Thyroid gland (tissue), 4 donors: ENCODE data around the gene SEMA4B. TPM values are rescaled to one million over a fixed set of nuclear protein-coding genes. Genes with fewer than 3 reads are reported as not detected.

ENCODE experiments used
- DNase-seq, 2 donors: peaks; one replicate each; pipeline ENCODE4 v3.0.0-alpha.2; 2019
- H3K27ac ChIP-seq, 3 donors: fragments of 200-600 bp; sonication (generic); 1 replicate in 2 of 3; 2 replicates in 1 of 3; pipeline ENCODE4 v1.5.1; 2016 to 2019; ENCODE audit warnings: mild to moderate bottlenecking in 1 of 3, moderate library complexity in 1 of 3
- H3K27me3 ChIP-seq: fragments of 200-600 bp; sonication (generic); one replicate; pipeline ENCODE4 v1.5.1; 2019
- H3K36me3 ChIP-seq, 2 donors: fragments of 200-600 bp; sonication (generic); one replicate each; pipeline ENCODE4 v1.5.1; 2016 to 2019
- H3K4me1 ChIP-seq, 2 donors: fragments of 200-600 bp; sonication (generic); one replicate each; pipeline ENCODE4 v1.5.1; 2017 to 2019
- H3K4me3 ChIP-seq, 3 donors: fragments of 200-600 bp; sonication (generic); replicated peaks in 1 of 3; 1 replicate in 2 of 3; 2 replicates in 1 of 3; pipeline ENCODE4 v1.5.1; 2016; ENCODE audit warnings: mild to moderate bottlenecking in 1 of 3
- H3K9me3 ChIP-seq: fragments of 200-600 bp; sonication (generic); one replicate; pipeline ENCODE4 v1.5.1; 2017
- POLR2A ChIP-seq, 2 donors: fragments of 450-650 bp; IDR thresholded peaks; one replicate each; pipeline ENCODE4 v1.6.1; 2017; ENCODE audit warnings: antibody characterized with exemption in 2 of 2, mild to moderate bottlenecking in 2 of 2, moderate library complexity in 1 of 2
- WGBS, 2 donors: methylation state at CpG; one replicate each; pipeline ENCODE4 v1.1.5; 2017; 5-methylcytosine and 5-hydroxymethylcytosine counted together
- intact Hi-C: fragments of 100-400 bp; cut with DNase I; formaldehyde crosslinking; loops from one replicate; pipeline ENCODE4 v1.15.1; 2023
- total RNA-seq, 4 donors: library from RNA; depleted of rRNA; stranded (reverse); fragments of >200 nt; gene quantifications; one replicate each; pipeline ENCODE4 v1.2.3, GENCODE V29; 2016
- TF ChIP-seq, protein P1 (sequence below), 6 experiments: fragments of 200-600 bp in 3 of 6; fragments of 450-650 bp in 3 of 6; sonication (generic) in 3 of 6; IDR thresholded peaks; one replicate each; pipeline ENCODE4 v1.5.1; 2016 to 2019; ENCODE audit warnings: antibody characterized with exemption in 6 of 6, mild to moderate bottlenecking in 2 of 6, inconsistent platforms in 1 of 6, moderate library complexity in 1 of 6

Gene SEMA4B
- total RNA-seq, 4 donors from 2014 or later = 49.5 to 163 (median 69.9) TPM

DNA sequence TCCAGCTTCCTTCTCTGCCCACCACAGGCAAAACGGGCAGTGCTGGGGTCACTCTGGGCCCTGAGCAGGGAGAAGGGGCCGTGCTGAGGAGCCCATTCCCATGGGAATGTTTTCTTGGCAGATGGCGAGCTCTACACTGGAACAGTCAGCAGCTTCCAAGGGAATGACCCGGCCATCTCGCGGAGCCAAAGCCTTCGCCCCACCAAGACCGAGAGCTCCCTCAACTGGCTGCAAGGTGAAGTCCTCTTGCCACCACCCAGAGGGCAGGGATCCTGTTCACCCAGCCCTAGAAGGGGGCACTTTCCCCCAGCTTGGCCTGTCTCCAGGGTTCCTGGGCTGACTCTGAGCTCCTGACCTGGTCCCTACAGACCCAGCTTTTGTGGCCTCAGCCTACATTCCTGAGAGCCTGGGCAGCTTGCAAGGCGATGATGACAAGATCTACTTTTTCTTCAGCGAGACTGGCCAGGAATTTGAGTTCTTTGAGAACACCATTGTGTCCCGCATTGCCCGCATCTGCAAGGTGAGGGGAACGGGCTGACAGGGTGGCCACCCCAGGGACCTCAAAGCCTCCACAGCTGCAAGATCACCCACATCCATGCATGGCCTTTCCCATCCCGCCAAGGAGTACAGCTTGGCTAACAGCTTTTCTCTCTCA, 20.2 kb downstream of the SEMA4B start:
- Histone ChIP-seq H3K27ac (peak overlapping the region; percentile 41 to 68 (median 55)), H3K9me3 (no peaks in the 10 kb centered on the region), H3K36me3 (peaks cover 36 to 37% of the 10 kb centered on the region in 2 donors), H3K4me1 (peaks cover 6 to 15% of the 10 kb centered on the region in 2 donors), H3K4me3 (no peak overlapping the region), H3K27me3 (no peaks in the 10 kb centered on the region)
- 60 to 86% methylated on average over 6 to 14 of the region's 14 CpGs for WGBS, 2 donors
- peak; percentile 77 to 79 for DNase-seq
- intact Hi-C loops = no loop called here
- TF ChIP-seq, protein P1, sequence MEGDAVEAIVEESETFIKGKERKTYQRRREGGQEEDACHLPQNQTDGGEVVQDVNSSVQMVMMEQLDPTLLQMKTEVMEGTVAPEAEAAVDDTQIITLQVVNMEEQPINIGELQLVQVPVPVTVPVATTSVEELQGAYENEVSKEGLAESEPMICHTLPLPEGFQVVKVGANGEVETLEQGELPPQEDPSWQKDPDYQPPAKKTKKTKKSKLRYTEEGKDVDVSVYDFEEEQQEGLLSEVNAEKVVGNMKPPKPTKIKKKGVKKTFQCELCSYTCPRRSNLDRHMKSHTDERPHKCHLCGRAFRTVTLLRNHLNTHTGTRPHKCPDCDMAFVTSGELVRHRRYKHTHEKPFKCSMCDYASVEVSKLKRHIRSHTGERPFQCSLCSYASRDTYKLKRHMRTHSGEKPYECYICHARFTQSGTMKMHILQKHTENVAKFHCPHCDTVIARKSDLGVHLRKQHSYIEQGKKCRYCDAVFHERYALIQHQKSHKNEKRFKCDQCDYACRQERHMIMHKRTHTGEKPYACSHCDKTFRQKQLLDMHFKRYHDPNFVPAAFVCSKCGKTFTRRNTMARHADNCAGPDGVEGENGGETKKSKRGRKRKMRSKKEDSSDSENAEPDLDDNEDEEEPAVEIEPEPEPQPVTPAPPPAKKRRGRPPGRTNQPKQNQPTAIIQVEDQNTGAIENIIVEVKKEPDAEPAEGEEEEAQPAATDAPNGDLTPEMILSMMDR (IDR thresholded peaks at IDR 0.05) = peak in 5 of 6 experiments; percentile 40 to 86 (median 79)
- no peak for TF ChIP-seq POLR2A (IDR thresholded peaks at IDR 0.05)

DNA sequence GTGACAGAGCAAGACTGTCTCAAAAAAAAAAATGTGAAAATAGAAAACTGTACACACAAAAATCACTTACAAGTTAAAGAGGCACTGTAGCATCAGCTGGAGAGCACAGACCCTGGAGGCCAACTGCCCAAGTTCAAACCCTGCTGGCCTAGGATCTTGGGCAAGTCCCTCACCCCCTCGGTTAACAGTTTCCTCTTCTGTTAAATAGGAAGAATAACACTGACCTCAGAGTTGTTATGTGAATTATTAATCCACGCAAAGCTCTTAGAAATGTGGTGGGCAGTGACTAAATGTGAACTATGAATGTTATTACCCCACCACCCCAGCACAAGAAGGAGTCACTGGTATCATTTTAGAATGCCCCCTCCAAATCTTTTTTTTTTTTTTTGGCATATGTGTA, 21.4 kb downstream of the SEMA4B start:
- H3K4me3 ChIP-seq = no peak overlapping the region
- no peak for DNase-seq
- H3K9me3 ChIP-seq = no peaks in the 10 kb centered on the region
- TF ChIP-seq POLR2A (IDR thresholded peaks at IDR 0.05) = no peak
- WGBS, 2 donors = 81 to 88% methylated on average over 2 of the region's 2 CpGs
- H3K4me1 ChIP-seq = peaks cover 6 to 15% of the 10 kb centered on the region in 2 donors
- no peaks in the 10 kb centered on the region for H3K27me3 ChIP-seq
- no peak overlapping the region for H3K27ac ChIP-seq
- H3K36me3 ChIP-seq = peaks cover 39 to 46% of the 10 kb centered on the region in 2 donors
- intact Hi-C loops = no loop called here

DNA sequence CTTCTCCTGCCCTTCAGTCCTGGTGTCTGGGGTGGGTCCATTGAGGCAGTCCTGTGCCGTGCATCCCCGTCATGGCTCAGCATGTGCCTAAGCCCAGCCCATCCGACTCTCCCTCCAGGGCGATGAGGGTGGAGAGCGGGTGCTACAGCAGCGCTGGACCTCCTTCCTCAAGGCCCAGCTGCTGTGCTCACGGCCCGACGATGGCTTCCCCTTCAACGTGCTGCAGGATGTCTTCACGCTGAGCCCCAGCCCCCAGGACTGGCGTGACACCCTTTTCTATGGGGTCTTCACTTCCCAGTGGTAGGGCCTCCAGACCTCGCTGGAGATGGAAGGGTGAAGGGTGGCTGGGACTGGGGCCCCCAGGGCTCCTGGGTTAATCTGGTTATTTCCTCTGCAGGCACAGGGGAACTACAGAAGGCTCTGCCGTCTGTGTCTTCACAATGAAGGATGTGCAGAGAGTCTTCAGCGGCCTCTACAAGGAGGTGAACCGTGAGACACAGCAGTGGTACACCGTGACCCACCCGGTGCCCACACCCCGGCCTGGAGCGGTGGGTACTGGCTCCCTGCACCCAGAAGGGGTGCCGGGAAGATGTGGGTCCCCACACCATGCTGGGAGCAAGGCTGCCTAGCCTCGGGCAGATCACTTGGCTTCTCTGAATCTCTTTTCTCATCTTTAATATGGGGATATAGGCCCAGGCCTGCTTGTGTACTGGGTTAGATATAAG, 22.5 kb downstream of the SEMA4B start:
- no peak for DNase-seq
- TF ChIP-seq, protein P1 (IDR thresholded peaks at IDR 0.05) = no peak
- no peak for TF ChIP-seq POLR2A (IDR thresholded peaks at IDR 0.05)
- 93 to 96% methylated on average over 17 to 20 of the region's 22 CpGs for WGBS, 2 donors
- intact Hi-C loops = no loop called here
- peak overlapping the region in 1 of 3 donors; percentile 18 for H3K27ac ChIP-seq
- H3K36me3 ChIP-seq = peaks cover 44 to 56% of the 10 kb centered on the region in 2 donors
- no peak overlapping the region for H3K4me3 ChIP-seq
- H3K27me3 ChIP-seq = no peaks in the 10 kb centered on the region
- peaks cover 6 to 15% of the 10 kb centered on the region in 2 donors for H3K4me1 ChIP-seq
- no peaks in the 10 kb centered on the region for H3K9me3 ChIP-seq

DNA sequence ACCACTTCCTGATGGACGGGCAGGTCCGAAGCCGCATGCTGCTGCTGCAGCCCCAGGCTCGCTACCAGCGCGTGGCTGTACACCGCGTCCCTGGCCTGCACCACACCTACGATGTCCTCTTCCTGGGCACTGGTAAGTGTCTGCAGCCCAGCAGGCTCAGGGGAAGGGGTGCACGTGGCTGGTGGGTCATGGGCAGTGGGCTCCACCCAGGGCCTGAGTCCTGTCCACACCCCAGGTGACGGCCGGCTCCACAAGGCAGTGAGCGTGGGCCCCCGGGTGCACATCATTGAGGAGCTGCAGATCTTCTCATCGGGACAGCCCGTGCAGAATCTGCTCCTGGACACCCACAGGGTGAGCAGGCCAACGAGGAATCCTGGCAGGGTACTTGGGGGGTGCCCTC, 23.9 kb downstream of the SEMA4B start:
- Histone ChIP-seq H3K4me1 (peaks cover 6 to 9% of the 10 kb centered on the region in 2 donors), H3K9me3 (no peaks in the 10 kb centered on the region), H3K27me3 (no peaks in the 10 kb centered on the region), H3K36me3 (peaks cover 55 to 70% of the 10 kb centered on the region in 2 donors), H3K27ac (no peak overlapping the region), H3K4me3 (no peak overlapping the region)
- 87 to 91% methylated on average over 9 of the region's 17 CpGs for WGBS, 2 donors
- intact Hi-C loops = no loop called here
- DNase-seq = no peak
- TF ChIP-seq, protein P1 (IDR thresholded peaks at IDR 0.05) = no peak
- TF ChIP-seq POLR2A (IDR thresholded peaks at IDR 0.05) = no peak

DNA sequence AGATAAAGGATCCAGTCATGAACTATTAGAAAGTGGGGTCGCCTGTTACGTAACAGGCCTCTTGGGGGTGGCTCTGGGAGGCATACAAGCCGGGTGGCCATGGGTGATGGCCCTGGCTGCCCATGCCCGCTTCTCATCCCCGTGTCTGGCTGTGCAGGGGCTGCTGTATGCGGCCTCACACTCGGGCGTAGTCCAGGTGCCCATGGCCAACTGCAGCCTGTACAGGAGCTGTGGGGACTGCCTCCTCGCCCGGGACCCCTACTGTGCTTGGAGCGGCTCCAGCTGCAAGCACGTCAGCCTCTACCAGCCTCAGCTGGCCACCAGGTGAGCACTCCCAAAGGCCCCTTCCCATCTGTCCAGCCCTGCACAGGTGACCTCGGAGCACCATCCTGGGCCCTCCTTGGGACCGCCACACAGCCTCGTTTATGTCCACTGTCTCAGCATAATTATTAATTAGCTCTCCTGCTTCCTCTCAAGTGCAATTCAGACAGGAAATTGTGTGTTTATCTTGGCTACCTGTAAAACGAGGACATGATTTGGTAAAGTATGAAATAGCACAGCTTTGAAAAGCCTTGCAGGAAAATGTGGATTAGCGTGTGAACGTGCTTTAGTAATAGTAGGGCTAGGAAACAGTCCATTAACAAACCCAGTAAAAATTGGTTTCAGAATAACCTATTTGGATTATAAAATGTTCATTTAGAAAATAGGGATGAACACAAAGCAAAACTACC, 24.5 kb downstream of the SEMA4B start:
- Histone ChIP-seq H3K4me3 (no peak overlapping the region), H3K27me3 (no peaks in the 10 kb centered on the region), H3K36me3 (peaks cover 61 to 76% of the 10 kb centered on the region in 2 donors), H3K4me1 (peaks cover 5 to 9% of the 10 kb centered on the region in 2 donors), H3K9me3 (no peaks in the 10 kb centered on the region), H3K27ac (no peak overlapping the region)
- no peak for TF ChIP-seq POLR2A (IDR thresholded peaks at IDR 0.05)
- TF ChIP-seq, protein P1 (IDR thresholded peaks at IDR 0.05) = no peak
- 84 to 87% methylated on average over 8 to 14 of the region's 18 CpGs for WGBS, 2 donors
- intact Hi-C loops = no loop called here
- DNase-seq = no peak
